ENCODE data around the gene DKK3. TPM values are rescaled to one million over a fixed set of nuclear protein-coding genes. Genes with fewer than 3 reads are reported as not detected.
A peak's percentile ranks its signal among the peaks of the same experiment; 100 is the strongest.

Gene DKK3
- total and polyA plus RNA-seq, 4 donors = 202 to 464 (median 417) TPM

- no peaks in the 10 kb centered on the region for H3K27me3 ChIP-seq (ENCODE audit: control insufficient read depth, insufficient read depth, low read length)
- peaks cover 7% of the 10 kb centered on the region for H3K4me1 ChIP-seq (ENCODE audit: control insufficient read depth, insufficient read depth, low read length)
- H3K27ac ChIP-seq (ENCODE audit: low read depth, low read length) = peak overlapping the region; percentile 86
- peak in 4 of 6 donors; percentile 35 to 85 (median 61) for DNase-seq (ENCODE audit: low read depth in 4 of 6, low spot score in 6 of 6)
- WGBS (ENCODE audit: insufficient coverage) = 20% methylated on average over 7 of the region's 9 CpGs
- no peak overlapping the region for H3K4me3 ChIP-seq (ENCODE audit: low read depth, low read length)
- no peaks in the 10 kb centered on the region for H3K36me3 ChIP-seq (ENCODE audit: control insufficient read depth, insufficient read depth, low read length)
- no peaks in the 10 kb centered on the region for H3K9me3 ChIP-seq (ENCODE audit: control insufficient read depth, insufficient read depth, low read length)
Measured at GRCh38 chr11:12019337-12019736, 10.9 kb upstream of the DKK3 start.

- Histone ChIP-seq H3K27ac (ENCODE audit: low read depth, low read length) (peak overlapping the region; percentile 64), H3K9me3 (ENCODE audit: control insufficient read depth, insufficient read depth, low read length) (no peaks in the 10 kb centered on the region), H3K36me3 (ENCODE audit: control insufficient read depth, insufficient read depth, low read length) (no peaks in the 10 kb centered on the region), H3K4me3 (ENCODE audit: low read depth, low read length) (no peak overlapping the region), H3K27me3 (ENCODE audit: control insufficient read depth, insufficient read depth, low read length) (no peaks in the 10 kb centered on the region), H3K4me1 (ENCODE audit: control insufficient read depth, insufficient read depth, low read length) (peaks cover 7% of the 10 kb centered on the region)
- no peak for DNase-seq (ENCODE audit: low read depth in 4 of 6, low spot score in 6 of 6)
- no CpG with 5 or more reads among the region's 3 CpGs for WGBS (ENCODE audit: insufficient coverage)
Measured at GRCh38 chr11:12017865-12018453, 9.5 kb upstream of the DKK3 start.

- Histone ChIP-seq H3K4me1 (ENCODE audit: control insufficient read depth, insufficient read depth, low read length) (peaks cover 7% of the 10 kb centered on the region), H3K27me3 (ENCODE audit: control insufficient read depth, insufficient read depth, low read length) (no peaks in the 10 kb centered on the region), H3K4me3 (ENCODE audit: low read depth, low read length) (no peak overlapping the region), H3K36me3 (ENCODE audit: control insufficient read depth, insufficient read depth, low read length) (no peaks in the 10 kb centered on the region), H3K27ac (ENCODE audit: low read depth, low read length) (peak overlapping the region; percentile 64), H3K9me3 (ENCODE audit: control insufficient read depth, insufficient read depth, low read length) (no peaks in the 10 kb centered on the region)
- 78% methylated on average over 3 of the region's 5 CpGs for WGBS (ENCODE audit: insufficient coverage)
- peak in 2 of 6 donors; percentile 28 to 72 for DNase-seq (ENCODE audit: low read depth in 4 of 6, low spot score in 6 of 6)
Measured at GRCh38 chr11:12017243-12017678, 8.8 kb upstream of the DKK3 start.

GRCh38 chr11:12016246-12016645, 7.8 kb upstream of the DKK3 start:
- Histone ChIP-seq H3K36me3 (ENCODE audit: control insufficient read depth, insufficient read depth, low read length) (no peaks in the 10 kb centered on the region), H3K4me3 (ENCODE audit: low read depth, low read length) (no peak overlapping the region), H3K27me3 (ENCODE audit: control insufficient read depth, insufficient read depth, low read length) (no peaks in the 10 kb centered on the region), H3K9me3 (ENCODE audit: control insufficient read depth, insufficient read depth, low read length) (no peaks in the 10 kb centered on the region), H3K27ac (ENCODE audit: low read depth, low read length) (no peak overlapping the region), H3K4me1 (ENCODE audit: control insufficient read depth, insufficient read depth, low read length) (peaks cover 7% of the 10 kb centered on the region)
- no peak for DNase-seq (ENCODE audit: low read depth in 4 of 6, low spot score in 6 of 6)
- WGBS (ENCODE audit: insufficient coverage) = 85% methylated on average over 2 of the region's 2 CpGs

GRCh38 chr11:12015486-12015885, 7.1 kb upstream of the DKK3 start:
- Histone ChIP-seq H3K36me3 (ENCODE audit: control insufficient read depth, insufficient read depth, low read length) (no peaks in the 10 kb centered on the region), H3K4me1 (ENCODE audit: control insufficient read depth, insufficient read depth, low read length) (peaks cover 7% of the 10 kb centered on the region), H3K27me3 (ENCODE audit: control insufficient read depth, insufficient read depth, low read length) (no peaks in the 10 kb centered on the region), H3K9me3 (ENCODE audit: control insufficient read depth, insufficient read depth, low read length) (no peaks in the 10 kb centered on the region), H3K27ac (ENCODE audit: low read depth, low read length) (no peak overlapping the region), H3K4me3 (ENCODE audit: low read depth, low read length) (no peak overlapping the region)
- DNase-seq (ENCODE audit: low read depth in 4 of 6, low spot score in 6 of 6) = no peak

GRCh38 chr11:12013781-12014180, 5.4 kb upstream of the DKK3 start:
- no peaks in the 10 kb centered on the region for H3K9me3 ChIP-seq (ENCODE audit: control insufficient read depth, insufficient read depth, low read length)
- no peak for DNase-seq (ENCODE audit: low read depth in 4 of 6, low spot score in 6 of 6)
- H3K36me3 ChIP-seq (ENCODE audit: control insufficient read depth, insufficient read depth, low read length) = no peaks in the 10 kb centered on the region
- 89% methylated on average over 3 of the region's 3 CpGs for WGBS (ENCODE audit: insufficient coverage)
- no peak overlapping the region for H3K4me3 ChIP-seq (ENCODE audit: low read depth, low read length)
- H3K4me1 ChIP-seq (ENCODE audit: control insufficient read depth, insufficient read depth, low read length) = peaks cover 9% of the 10 kb centered on the region
- no peak overlapping the region for H3K27ac ChIP-seq (ENCODE audit: low read depth, low read length)
- H3K27me3 ChIP-seq (ENCODE audit: control insufficient read depth, insufficient read depth, low read length) = no peaks in the 10 kb centered on the region

- 48% methylated on average over 9 of the region's 15 CpGs for WGBS (ENCODE audit: insufficient coverage)
- Histone ChIP-seq H3K4me1 (ENCODE audit: control insufficient read depth, insufficient read depth, low read length) (peaks cover 34% of the 10 kb centered on the region), H3K27ac (ENCODE audit: low read depth, low read length) (peak overlapping the region; percentile 54), H3K4me3 (ENCODE audit: low read depth, low read length) (peak overlapping the region; percentile 35), H3K9me3 (ENCODE audit: control insufficient read depth, insufficient read depth, low read length) (no peaks in the 10 kb centered on the region), H3K27me3 (ENCODE audit: control insufficient read depth, insufficient read depth, low read length) (no peaks in the 10 kb centered on the region), H3K36me3 (ENCODE audit: control insufficient read depth, insufficient read depth, low read length) (no peaks in the 10 kb centered on the region)
- no peak for DNase-seq (ENCODE audit: low read depth in 4 of 6, low spot score in 6 of 6)
Measured at GRCh38 chr11:12009617-12010321, 1.3 kb upstream of the DKK3 start.

GRCh38 chr11:12008790-12009616, 577 bp upstream of the DKK3 start:
- H3K36me3 ChIP-seq (ENCODE audit: control insufficient read depth, insufficient read depth, low read length) = no peaks in the 10 kb centered on the region
- DNase-seq (ENCODE audit: low read depth in 4 of 6, low spot score in 6 of 6) = peak in 4 of 6 donors; percentile 41 to 89 (median 70)
- peaks cover 34% of the 10 kb centered on the region for H3K4me1 ChIP-seq (ENCODE audit: control insufficient read depth, insufficient read depth, low read length)
- no peaks in the 10 kb centered on the region for H3K9me3 ChIP-seq (ENCODE audit: control insufficient read depth, insufficient read depth, low read length)
- H3K27me3 ChIP-seq (ENCODE audit: control insufficient read depth, insufficient read depth, low read length) = no peaks in the 10 kb centered on the region
- under 1% methylated on average over 61 of the region's 76 CpGs for WGBS (ENCODE audit: insufficient coverage)
- H3K27ac ChIP-seq (ENCODE audit: low read depth, low read length) = peak overlapping the region; percentile 54
- peak overlapping the region; percentile 68 for H3K4me3 ChIP-seq (ENCODE audit: low read depth, low read length)

GRCh38 chr11:12007230-12007593, 1.2 kb downstream of the DKK3 start:
- no peaks in the 10 kb centered on the region for H3K36me3 ChIP-seq (ENCODE audit: control insufficient read depth, insufficient read depth, low read length)
- H3K27ac ChIP-seq (ENCODE audit: low read depth, low read length) = no peak overlapping the region
- no peaks in the 10 kb centered on the region for H3K27me3 ChIP-seq (ENCODE audit: control insufficient read depth, insufficient read depth, low read length)
- peaks cover 34% of the 10 kb centered on the region for H3K4me1 ChIP-seq (ENCODE audit: control insufficient read depth, insufficient read depth, low read length)
- no peak for DNase-seq (ENCODE audit: low read depth in 4 of 6, low spot score in 6 of 6)
- H3K4me3 ChIP-seq (ENCODE audit: low read depth, low read length) = peak overlapping the region; percentile 58
- H3K9me3 ChIP-seq (ENCODE audit: control insufficient read depth, insufficient read depth, low read length) = no peaks in the 10 kb centered on the region
- 83% methylated on average over 5 of the region's 5 CpGs for WGBS (ENCODE audit: insufficient coverage)
